Progenitor cell of endocrine pancreas (in vitro differentiated cells): Measurements from ENCODE around the gene B3GAT2. TPM values are rescaled to one million over a fixed set of nuclear protein-coding genes. Genes with fewer than 3 reads are reported as not detected.

Experiments used
- DNase-seq: peaks from one replicate; pipeline ENCODE4 v3.0.0; 2021; ENCODE audit warnings: low spot score; ENCODE audit not compliant: unreplicated experiment
- H3K27ac Mint-ChIP-seq: 2 replicates; pipeline ENCODE4 v1.8.0; 2021; ENCODE audit warnings: mild to moderate bottlenecking, moderate library complexity, mixed read lengths
- H3K27me3 Mint-ChIP-seq: 2 replicates; pipeline ENCODE4 v1.8.0; 2021; ENCODE audit warnings: mixed read lengths
- H3K36me3 Mint-ChIP-seq: 2 replicates; pipeline ENCODE4 v1.8.0; 2022; ENCODE audit warnings: mixed read lengths; ENCODE audit not compliant: insufficient read depth
- H3K4me1 Mint-ChIP-seq: 2 replicates; pipeline ENCODE4 v1.8.0; 2021; ENCODE audit warnings: low read depth, mixed read lengths
- H3K4me3 Mint-ChIP-seq: 2 replicates; pipeline ENCODE4 v1.8.0; 2021; ENCODE audit warnings: low read depth, mild to moderate bottlenecking, moderate library complexity, mixed read lengths
- H3K9me3 Mint-ChIP-seq: 2 replicates; pipeline ENCODE4 v1.8.0; 2021; ENCODE audit warnings: low read depth, mixed read lengths
- CTCF ChIP-seq: fragments of 200-600 bp; sonication (generic); IDR thresholded peaks from one replicate; pipeline ENCODE4 v1.5.0; 2021; ENCODE audit warnings: antibody characterized with exemption, mild to moderate bottlenecking; ENCODE audit not compliant: unreplicated experiment
- total RNA-seq: library from RNA; stranded (reverse); gene quantifications from 2 replicates; pipeline ENCODE4 v1.2.1, GENCODE V29; 2021

Gene B3GAT2
- total RNA-seq, 1 donor from 2014 or later: 1.8 TPM

GRCh38 chr6:70849348-70850069 lies 107.4 kb downstream of the B3GAT2 start:
- no peak for TF ChIP-seq CTCF
- Mint-ChIP-seq H3K4me1 (peaks cover 4% of the 10 kb centered on the region), H3K36me3 (no peaks in the 10 kb centered on the region), H3K27ac (no peak overlapping the region), H3K27me3 (no peaks in the 10 kb centered on the region), H3K9me3 (no peaks in the 10 kb centered on the region), H3K4me3 (no peak overlapping the region)
- DNase-seq: no peak

GRCh38 chr6:70847106-70848084 lies 109.5 kb downstream of the B3GAT2 start:
- peaks cover 4% of the 10 kb centered on the region for H3K4me1 Mint-ChIP-seq
- no peaks in the 10 kb centered on the region for H3K36me3 Mint-ChIP-seq
- no peak for TF ChIP-seq CTCF
- no peak overlapping the region for H3K4me3 Mint-ChIP-seq
- no peaks in the 10 kb centered on the region for H3K27me3 Mint-ChIP-seq
- no peaks in the 10 kb centered on the region for H3K9me3 Mint-ChIP-seq
- no peak overlapping the region for H3K27ac Mint-ChIP-seq
- no peak for DNase-seq

- Mint-ChIP-seq H3K36me3 (no peaks in the 10 kb centered on the region), H3K4me1 (peaks cover 4% of the 10 kb centered on the region), H3K27me3 (no peaks in the 10 kb centered on the region), H3K4me3 (no peak overlapping the region), H3K9me3 (no peaks in the 10 kb centered on the region), H3K27ac (peak overlapping the region; percentile 17)
- no peak for TF ChIP-seq CTCF
- DNase-seq: no peak
These were observed 110.5 kb downstream of the B3GAT2 start for GRCh38 chr6:70846207-70846835.

GRCh38 chr6:70844301-70844700 lies 112.6 kb downstream of the B3GAT2 start:
- peaks cover 4% of the 10 kb centered on the region for H3K4me1 Mint-ChIP-seq
- no peaks in the 10 kb centered on the region for H3K9me3 Mint-ChIP-seq
- H3K36me3 Mint-ChIP-seq: peaks cover 1% of the 10 kb centered on the region
- no peak for DNase-seq
- no peaks in the 10 kb centered on the region for H3K27me3 Mint-ChIP-seq
- no peak overlapping the region for H3K27ac Mint-ChIP-seq
- no peak for TF ChIP-seq CTCF
- H3K4me3 Mint-ChIP-seq: no peak overlapping the region

- H3K4me1 Mint-ChIP-seq: peaks cover 4% of the 10 kb centered on the region
- H3K27me3 Mint-ChIP-seq: no peaks in the 10 kb centered on the region
- H3K9me3 Mint-ChIP-seq: no peaks in the 10 kb centered on the region
- peaks cover 2% of the 10 kb centered on the region for H3K36me3 Mint-ChIP-seq
- no peak overlapping the region for H3K27ac Mint-ChIP-seq
- no peak overlapping the region for H3K4me3 Mint-ChIP-seq
- TF ChIP-seq CTCF: no peak
- DNase-seq: no peak
These were observed 113.4 kb downstream of the B3GAT2 start for GRCh38 chr6:70843328-70843918.
